GM19452 (cell line): ENCODE results near the gene GZF1.
A peak's percentile ranks its signal among the peaks of the same experiment; 100 is the strongest.
"Not testable (repeated sequence)": the region's sequence is repeated elsewhere in the genome, so short reads cannot be mapped to it uniquely, and the experiment has no call there.

Experiments
- ATAC-seq: cut with Tn5 transposase; IDR thresholded peaks from one replicate; pipeline ENCODE4 v1.9.1; 2021; ENCODE audit not compliant: unreplicated experiment

GZF1 gene

GRCh38 chr20:23344336-23344735 lies 17.6 kb upstream of the GZF1 start:
- ATAC-seq: no peak

- no peak for ATAC-seq
These were observed 16.0 kb upstream of the GZF1 start for GRCh38 chr20:23346002-23346401.

- ATAC-seq: no peak
These were observed 14.2 kb upstream of the GZF1 start for GRCh38 chr20:23347791-23348190.

- ATAC-seq: not testable (repeated sequence)
These were observed 13.5 kb upstream of the GZF1 start for GRCh38 chr20:23348510-23348909.

- peak; percentile 40 for ATAC-seq
These were observed 12.4 kb upstream of the GZF1 start for GRCh38 chr20:23349338-23350195.

GRCh38 chr20:23350196-23350903 lies 11.6 kb upstream of the GZF1 start, which contains the start of gene NXT1:
Gene NXT1, plus strand, starts transcription at chr20:23350791. Its CDS starts 3,251 bp downstream, at chr20:23354042.
- ATAC-seq: peak; percentile 87

GRCh38 chr20:23350904-23351838 lies 10.8 kb upstream of the GZF1 start:
- ATAC-seq: peak; percentile 26

- ATAC-seq: no peak
These were observed 5.8 kb upstream of the GZF1 start for GRCh38 chr20:23356203-23356602.

GRCh38 chr20:23357767-23358562 lies 4.0 kb upstream of the GZF1 start:
- peak; percentile 68 for ATAC-seq

- ATAC-seq: no peak
These were observed 3.4 kb upstream of the GZF1 start for GRCh38 chr20:23358563-23358906.

GRCh38 chr20:23358923-23359593 lies 2.9 kb upstream of the GZF1 start:
- ATAC-seq: no peak

GRCh38 chr20:23360531-23360930 lies 1.5 kb upstream of the GZF1 start:
- no peak for ATAC-seq

GRCh38 chr20:23361119-23361475 lies 885 bp upstream of the GZF1 start:
- no peak for ATAC-seq

GRCh38 chr20:23362392-23363256 lies 642 bp downstream of the GZF1 start:
- peak; percentile 19 for ATAC-seq

GRCh38 chr20:23363257-23363649 lies 1.3 kb downstream of the GZF1 start:
- ATAC-seq: no peak

GRCh38 chr20:23365390-23366165 lies 3.6 kb downstream of the GZF1 start:
- no peak for ATAC-seq

- ATAC-seq: no peak
These were observed 4.4 kb downstream of the GZF1 start for GRCh38 chr20:23366384-23366783.

- ATAC-seq: no peak
These were observed 5.8 kb downstream of the GZF1 start for GRCh38 chr20:23367770-23368169.
